ENCODE data around the gene GUCY2C.
"Not testable (repeated sequence)": the region's sequence is repeated elsewhere in the genome, so short reads cannot be mapped to it uniquely, and the experiment has no call there.

The GUCY2C gene

DNA sequence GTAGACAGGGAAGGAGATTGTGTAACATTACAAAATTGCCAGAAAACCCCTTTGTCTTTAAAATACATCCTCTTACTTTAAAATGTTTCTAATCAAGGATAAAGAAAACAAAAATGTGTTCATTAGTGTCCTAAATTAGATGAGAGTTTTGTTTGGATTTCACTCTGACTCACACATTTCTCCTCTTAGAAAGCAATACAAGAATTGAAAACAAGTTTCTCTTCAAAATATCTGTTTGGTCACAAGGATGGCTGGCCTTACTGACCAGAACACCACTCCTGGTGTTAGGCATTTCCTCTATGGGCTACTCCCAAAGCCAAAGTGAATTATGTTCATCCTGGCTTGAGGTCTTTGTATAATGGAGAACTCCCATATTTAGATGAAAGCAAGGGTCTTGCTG lies 6.4 kb downstream of the GUCY2C start:
- H3K4me3 ChIP-seq (ENCODE audit: low read depth in 1 of 2, low read length in 2 of 2), result no peak overlapping the region

DNA sequence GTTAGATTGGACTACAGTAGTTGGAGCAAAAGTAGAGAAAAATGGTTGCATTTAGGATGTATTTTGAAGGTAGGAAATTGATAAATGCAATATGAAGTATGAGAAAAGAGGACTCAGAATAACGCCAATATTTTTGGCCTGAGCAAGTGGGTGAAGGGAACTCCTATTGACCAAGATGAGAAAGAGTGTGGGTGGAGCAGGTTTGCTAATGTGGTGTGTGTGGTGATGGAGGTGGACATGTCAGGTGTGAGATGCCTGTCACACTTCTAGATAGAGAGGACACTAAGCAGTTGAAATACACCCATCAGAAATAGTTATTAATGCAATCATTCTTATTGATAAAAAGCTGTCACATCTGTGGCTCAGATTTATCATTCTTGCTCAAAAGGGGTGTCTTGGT lies 7.3 kb downstream of the GUCY2C start:
- Histone ChIP-seq H3K36me3 (ENCODE audit: control insufficient read depth in 1 of 2, insufficient read depth in 2 of 2, low read length in 2 of 2) (peaks cover 16 to 39% of the 10 kb centered on the region in 2 donors), H3K4me1 (ENCODE audit: control insufficient read depth in 1 of 2, insufficient read depth in 2 of 2, low read length in 2 of 2) (peaks cover 0 to 14% of the 10 kb centered on the region in 2 donors)

More for the DNA sequence above, 6.4 kb downstream of the GUCY2C start:
- Histone ChIP-seq H3K9ac (ENCODE audit: low read depth in 1 of 2, low read length in 2 of 2) (no peak overlapping the region), H3K36me3 (ENCODE audit: control insufficient read depth in 1 of 2, insufficient read depth in 2 of 2, low read length in 2 of 2) (peaks cover 16 to 35% of the 10 kb centered on the region in 2 donors), H3K27ac (ENCODE audit: low read depth, low read length) (no peak overlapping the region), H3K9me3 (ENCODE audit: control insufficient read depth in 1 of 2, low read length in 2 of 2) (no peaks in the 10 kb centered on the region), H3K4me1 (ENCODE audit: control insufficient read depth in 1 of 2, insufficient read depth in 2 of 2, low read length in 2 of 2) (peaks cover 0 to 14% of the 10 kb centered on the region in 2 donors), H3K27me3 (ENCODE audit: control insufficient read depth in 1 of 2, insufficient read depth in 2 of 2, low read length in 2 of 2) (no peaks in the 10 kb centered on the region)

DNA sequence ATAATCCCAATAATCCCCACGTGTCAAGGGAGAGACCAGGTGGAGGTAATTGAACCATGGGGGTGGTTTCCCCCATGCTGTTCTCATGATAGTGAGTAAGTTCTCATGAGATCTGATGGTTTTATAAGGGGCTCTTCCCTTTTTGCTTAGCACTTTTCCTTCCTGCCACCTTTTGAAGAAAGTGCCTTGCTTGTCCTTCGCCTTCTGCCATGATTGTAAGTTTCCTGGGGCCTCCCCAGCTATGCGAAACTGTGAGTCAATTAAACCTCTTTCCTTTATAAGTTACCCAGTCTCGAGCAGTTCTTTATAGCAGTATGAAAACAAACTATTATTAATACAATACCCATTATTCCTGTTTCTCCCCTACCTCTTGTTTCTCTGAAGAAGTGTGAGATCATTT lies 14.2 kb downstream of the GUCY2C start:
- not testable (repeated sequence) for H3K27me3 ChIP-seq (ENCODE audit: control insufficient read depth in 1 of 2, insufficient read depth in 2 of 2, low read length in 2 of 2)
- Histone ChIP-seq H3K36me3 (ENCODE audit: control insufficient read depth in 1 of 2, insufficient read depth in 2 of 2, low read length in 2 of 2) (peaks cover 8 to 44% of the 10 kb centered on the region in 2 donors), H3K4me1 (ENCODE audit: control insufficient read depth in 1 of 2, insufficient read depth in 2 of 2, low read length in 2 of 2) (peaks cover 10 to 37% of the 10 kb centered on the region in 2 donors)

More for the DNA sequence above, 7.3 kb downstream of the GUCY2C start:
- Histone ChIP-seq H3K9me3 (ENCODE audit: control insufficient read depth in 1 of 2, low read length in 2 of 2) (no peaks in the 10 kb centered on the region), H3K27ac (ENCODE audit: low read depth, low read length) (no peak overlapping the region), H3K27me3 (ENCODE audit: control insufficient read depth in 1 of 2, insufficient read depth in 2 of 2, low read length in 2 of 2) (no peaks in the 10 kb centered on the region), H3K4me3 (ENCODE audit: low read depth in 1 of 2, low read length in 2 of 2) (no peak overlapping the region), H3K9ac (ENCODE audit: low read depth in 1 of 2, low read length in 2 of 2) (no peak overlapping the region)

DNA sequence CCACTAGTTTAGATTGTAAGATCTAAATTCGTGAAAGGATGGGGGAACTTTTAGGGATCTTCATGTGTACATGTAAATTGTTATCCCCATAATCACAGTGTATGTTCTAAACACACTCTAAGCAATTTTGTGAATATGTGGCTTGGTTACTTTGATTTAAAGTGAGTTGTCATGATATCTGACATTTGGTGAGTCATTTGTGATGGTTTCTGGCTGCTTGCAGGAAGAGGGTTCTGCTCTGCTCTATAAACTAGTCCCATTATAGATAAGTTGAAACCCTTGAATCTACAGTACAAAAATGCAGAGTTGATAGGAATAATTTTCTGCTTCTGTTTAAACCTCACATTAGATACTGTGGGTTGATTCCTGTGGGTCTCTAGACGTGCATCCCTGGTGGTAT lies 14.8 kb downstream of the GUCY2C start:
- Histone ChIP-seq H3K9me3 (ENCODE audit: control insufficient read depth in 1 of 2, low read length in 2 of 2) (no peaks in the 10 kb centered on the region), H3K36me3 (ENCODE audit: control insufficient read depth in 1 of 2, insufficient read depth in 2 of 2, low read length in 2 of 2) (peaks cover 8 to 42% of the 10 kb centered on the region in 2 donors), H3K4me3 (ENCODE audit: low read depth in 1 of 2, low read length in 2 of 2) (no peak overlapping the region), H3K27me3 (ENCODE audit: control insufficient read depth in 1 of 2, insufficient read depth in 2 of 2, low read length in 2 of 2) (no peaks in the 10 kb centered on the region), H3K27ac (ENCODE audit: low read depth, low read length) (no peak overlapping the region), H3K9ac (ENCODE audit: low read depth in 1 of 2, low read length in 2 of 2) (no peak overlapping the region), H3K4me1 (ENCODE audit: control insufficient read depth in 1 of 2, insufficient read depth in 2 of 2, low read length in 2 of 2) (peaks cover 10 to 37% of the 10 kb centered on the region in 2 donors)

More for the DNA sequence above, 14.2 kb downstream of the GUCY2C start:
- H3K27ac ChIP-seq (ENCODE audit: low read depth, low read length); H3K4me3 ChIP-seq (ENCODE audit: low read depth in 1 of 2, low read length in 2 of 2); H3K9ac ChIP-seq (ENCODE audit: low read depth in 1 of 2, low read length in 2 of 2); H3K9me3 ChIP-seq (ENCODE audit: control insufficient read depth in 1 of 2, low read length in 2 of 2): not testable (repeated sequence)

DNA sequence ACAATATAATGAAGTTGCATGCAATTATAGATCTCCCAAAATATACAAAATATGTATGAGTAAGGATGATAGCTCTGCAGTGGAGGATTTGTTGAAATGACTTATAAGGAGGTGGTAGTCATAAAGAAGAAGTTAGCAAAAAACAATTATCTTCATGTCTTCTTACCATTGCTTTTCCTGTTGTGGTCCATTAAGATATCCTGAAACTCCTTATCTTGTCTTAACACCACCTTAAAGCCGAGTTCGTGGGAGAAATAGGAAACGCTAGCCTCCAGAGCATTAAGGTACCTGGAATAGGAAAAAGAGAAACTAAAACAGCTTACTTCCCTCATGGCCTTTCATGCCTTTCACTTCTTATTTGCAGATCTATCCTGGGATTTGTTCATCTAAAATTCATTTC lies 15.2 kb downstream of the GUCY2C start:
- Histone ChIP-seq H3K36me3 (ENCODE audit: control insufficient read depth in 1 of 2, insufficient read depth in 2 of 2, low read length in 2 of 2) (peaks cover 8 to 38% of the 10 kb centered on the region in 2 donors), H3K4me3 (ENCODE audit: low read depth in 1 of 2, low read length in 2 of 2) (no peak overlapping the region), H3K4me1 (ENCODE audit: control insufficient read depth in 1 of 2, insufficient read depth in 2 of 2, low read length in 2 of 2) (peaks cover 10 to 37% of the 10 kb centered on the region in 2 donors), H3K9me3 (ENCODE audit: control insufficient read depth in 1 of 2, low read length in 2 of 2) (no peaks in the 10 kb centered on the region), H3K27ac (ENCODE audit: low read depth, low read length) (no peak overlapping the region), H3K27me3 (ENCODE audit: control insufficient read depth in 1 of 2, insufficient read depth in 2 of 2, low read length in 2 of 2) (no peaks in the 10 kb centered on the region), H3K9ac (ENCODE audit: low read depth in 1 of 2, low read length in 2 of 2) (no peak overlapping the region)

DNA sequence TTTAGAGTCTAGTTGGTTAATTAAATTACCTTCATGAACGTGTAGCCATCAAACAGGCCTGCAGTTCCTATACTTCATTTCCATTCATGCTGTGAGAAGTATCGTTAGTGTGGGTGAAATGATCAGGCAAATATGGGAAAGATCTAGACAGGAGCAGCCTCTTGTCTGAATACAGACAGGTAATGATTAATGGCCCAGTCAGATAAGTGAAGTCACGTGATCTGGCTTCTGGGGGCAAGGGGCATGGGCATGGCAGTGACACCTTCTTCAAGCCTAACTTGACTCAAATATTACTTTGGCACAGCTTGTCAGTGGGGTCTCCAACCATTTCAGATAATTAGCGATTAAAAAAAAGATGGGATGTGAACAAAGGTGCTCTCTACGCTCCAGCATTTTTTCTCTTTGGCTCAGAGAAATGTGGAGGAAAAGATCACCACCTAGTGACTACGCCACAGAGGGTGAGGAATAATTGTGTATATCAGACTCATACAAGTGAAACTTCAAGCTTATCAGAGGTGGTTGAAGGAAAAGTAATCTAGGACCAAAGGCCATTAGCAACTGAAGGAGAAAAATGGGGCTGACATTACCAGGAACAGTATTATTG lies 17.8 kb downstream of the GUCY2C start:
- Histone ChIP-seq H3K4me3 (ENCODE audit: low read depth in 1 of 2, low read length in 2 of 2) (peak overlapping the region; percentile 11 to 49), H3K9ac (ENCODE audit: low read depth in 1 of 2, low read length in 2 of 2) (peak overlapping the region; percentile 9 to 36), H3K27me3 (ENCODE audit: control insufficient read depth in 1 of 2, insufficient read depth in 2 of 2, low read length in 2 of 2) (peaks cover 0 to 3% of the 10 kb centered on the region in 2 donors), H3K4me1 (ENCODE audit: control insufficient read depth in 1 of 2, insufficient read depth in 2 of 2, low read length in 2 of 2) (peaks cover 10 to 33% of the 10 kb centered on the region in 2 donors), H3K9me3 (ENCODE audit: control insufficient read depth in 1 of 2, low read length in 2 of 2) (no peaks in the 10 kb centered on the region), H3K36me3 (ENCODE audit: control insufficient read depth in 1 of 2, insufficient read depth in 2 of 2, low read length in 2 of 2) (peaks cover 12 to 33% of the 10 kb centered on the region in 2 donors), H3K27ac (ENCODE audit: low read depth, low read length) (no peak overlapping the region)

DNA sequence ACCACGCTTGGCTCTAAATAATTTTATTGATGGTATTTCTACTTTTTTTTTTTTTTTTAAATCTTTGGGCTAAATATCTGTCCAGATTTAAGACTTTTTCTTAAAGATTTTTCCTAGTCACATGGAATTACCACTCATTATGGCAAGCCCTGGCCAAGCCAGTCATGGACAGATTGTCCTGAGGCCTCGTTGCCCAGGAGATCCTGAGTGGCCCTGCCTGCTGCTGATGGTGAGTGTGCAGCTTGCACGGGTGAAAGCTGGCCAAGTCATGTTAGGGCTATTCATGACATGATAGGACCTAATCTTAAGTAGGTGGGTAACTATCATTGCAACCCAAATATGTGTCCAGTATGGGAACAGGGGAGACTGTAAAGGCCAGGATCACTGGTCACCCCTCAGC lies 27.8 kb downstream of the GUCY2C start:
- Histone ChIP-seq H3K9ac (ENCODE audit: low read depth in 1 of 2, low read length in 2 of 2) (no peak overlapping the region), H3K9me3 (ENCODE audit: control insufficient read depth in 1 of 2, low read length in 2 of 2) (no peaks in the 10 kb centered on the region), H3K27ac (ENCODE audit: low read depth, low read length) (no peak overlapping the region), H3K36me3 (ENCODE audit: control insufficient read depth in 1 of 2, insufficient read depth in 2 of 2, low read length in 2 of 2) (peaks cover 11 to 34% of the 10 kb centered on the region in 2 donors), H3K27me3 (ENCODE audit: control insufficient read depth in 1 of 2, insufficient read depth in 2 of 2, low read length in 2 of 2) (peaks cover 0 to under 1% of the 10 kb centered on the region in 2 donors), H3K4me1 (ENCODE audit: control insufficient read depth in 1 of 2, insufficient read depth in 2 of 2, low read length in 2 of 2) (peaks cover 0 to 5% of the 10 kb centered on the region in 2 donors), H3K4me3 (ENCODE audit: low read depth in 1 of 2, low read length in 2 of 2) (no peak overlapping the region)

DNA sequence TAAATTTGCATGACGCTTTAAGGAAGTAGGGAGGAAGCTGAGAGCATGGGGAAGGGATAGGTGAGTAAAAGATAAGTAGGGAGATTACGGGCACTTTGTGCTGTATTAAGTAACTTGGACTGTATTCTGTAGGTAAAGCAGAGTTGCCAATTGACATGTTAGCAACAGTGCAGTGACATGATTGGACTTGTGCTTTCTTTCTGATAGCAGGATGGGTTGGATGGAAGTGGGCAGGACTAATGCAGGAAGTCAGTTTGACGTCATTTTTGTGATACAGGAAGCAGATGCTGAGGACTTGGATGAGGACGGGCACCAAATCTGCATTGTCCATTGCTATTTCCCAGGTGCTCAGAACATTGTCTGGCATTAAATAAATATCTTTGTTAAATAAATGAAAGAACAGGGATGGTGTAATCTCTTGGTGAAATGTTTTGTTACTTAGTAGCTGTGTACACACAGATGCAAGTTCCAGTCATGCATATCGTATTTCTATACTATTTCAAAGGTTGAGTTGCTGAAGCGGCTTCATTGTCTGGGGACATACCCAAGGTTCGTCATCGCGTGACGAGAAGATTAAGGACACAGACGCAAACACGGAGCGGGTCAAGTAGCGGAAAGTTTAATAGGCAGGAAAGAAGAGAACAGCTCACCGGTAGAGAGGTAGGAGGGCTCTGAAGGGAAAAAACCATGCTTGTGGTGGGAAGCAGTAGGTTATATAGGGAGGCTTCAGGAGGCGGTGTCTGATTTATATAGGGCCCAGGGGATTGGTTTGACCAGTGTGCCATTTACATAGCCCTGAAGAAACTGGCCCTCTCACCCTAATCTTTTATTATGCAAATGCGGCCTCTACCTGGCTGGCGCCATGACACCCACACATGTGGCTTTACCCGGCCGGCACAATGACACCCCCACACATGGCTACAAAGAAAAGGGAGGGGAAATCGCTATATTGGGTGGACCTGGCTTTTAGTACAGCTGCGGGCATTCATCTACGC lies 30.7 kb downstream of the GUCY2C start:
- Histone ChIP-seq H3K4me3 (ENCODE audit: low read depth in 1 of 2, low read length in 2 of 2) (no peak overlapping the region), H3K27me3 (ENCODE audit: control insufficient read depth in 1 of 2, insufficient read depth in 2 of 2, low read length in 2 of 2) (no peaks in the 10 kb centered on the region), H3K9ac (ENCODE audit: low read depth in 1 of 2, low read length in 2 of 2) (no peak overlapping the region), H3K27ac (ENCODE audit: low read depth, low read length) (no peak overlapping the region), H3K4me1 (ENCODE audit: control insufficient read depth in 1 of 2, insufficient read depth in 2 of 2, low read length in 2 of 2) (peaks cover 0 to 5% of the 10 kb centered on the region in 2 donors), H3K9me3 (ENCODE audit: control insufficient read depth in 1 of 2, low read length in 2 of 2) (no peaks in the 10 kb centered on the region), H3K36me3 (ENCODE audit: control insufficient read depth in 1 of 2, insufficient read depth in 2 of 2, low read length in 2 of 2) (peaks cover 8 to 29% of the 10 kb centered on the region in 2 donors)

DNA sequence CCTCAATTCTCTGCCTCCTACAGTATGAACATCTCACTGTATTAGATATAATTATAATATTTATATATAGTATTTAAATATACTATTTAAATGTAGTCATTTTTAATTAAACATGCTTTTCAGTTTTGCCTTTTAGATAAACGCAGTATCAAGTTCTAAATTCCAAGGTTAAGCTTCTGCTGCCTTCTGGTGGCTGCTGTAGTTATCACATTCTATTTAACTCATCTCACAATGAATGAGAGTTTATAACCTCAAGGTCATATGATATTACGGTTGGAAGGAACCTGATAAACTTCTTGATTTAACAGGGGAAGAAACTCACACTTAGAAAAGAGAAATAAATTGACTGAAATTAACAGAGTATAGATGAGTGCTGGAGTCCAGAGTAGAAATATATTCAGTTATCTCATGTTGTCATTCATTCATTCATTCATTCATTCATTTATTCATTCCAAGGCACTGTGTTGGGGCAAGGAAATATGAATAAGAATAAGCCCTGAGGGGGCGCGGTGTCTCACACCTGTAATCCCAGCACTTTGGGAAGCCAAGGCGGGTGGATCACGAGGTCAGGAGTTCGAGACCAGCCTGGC lies 31.9 kb downstream of the GUCY2C start:
- Histone ChIP-seq H3K27ac (ENCODE audit: low read depth, low read length) (no peak overlapping the region), H3K4me1 (ENCODE audit: control insufficient read depth in 1 of 2, insufficient read depth in 2 of 2, low read length in 2 of 2) (peaks cover 0 to 5% of the 10 kb centered on the region in 2 donors), H3K27me3 (ENCODE audit: control insufficient read depth in 1 of 2, insufficient read depth in 2 of 2, low read length in 2 of 2) (no peaks in the 10 kb centered on the region), H3K4me3 (ENCODE audit: low read depth in 1 of 2, low read length in 2 of 2) (no peak overlapping the region), H3K9ac (ENCODE audit: low read depth in 1 of 2, low read length in 2 of 2) (no peak overlapping the region), H3K36me3 (ENCODE audit: control insufficient read depth in 1 of 2, insufficient read depth in 2 of 2, low read length in 2 of 2) (peaks cover 12 to 40% of the 10 kb centered on the region in 2 donors), H3K9me3 (ENCODE audit: control insufficient read depth in 1 of 2, low read length in 2 of 2) (no peaks in the 10 kb centered on the region)

DNA sequence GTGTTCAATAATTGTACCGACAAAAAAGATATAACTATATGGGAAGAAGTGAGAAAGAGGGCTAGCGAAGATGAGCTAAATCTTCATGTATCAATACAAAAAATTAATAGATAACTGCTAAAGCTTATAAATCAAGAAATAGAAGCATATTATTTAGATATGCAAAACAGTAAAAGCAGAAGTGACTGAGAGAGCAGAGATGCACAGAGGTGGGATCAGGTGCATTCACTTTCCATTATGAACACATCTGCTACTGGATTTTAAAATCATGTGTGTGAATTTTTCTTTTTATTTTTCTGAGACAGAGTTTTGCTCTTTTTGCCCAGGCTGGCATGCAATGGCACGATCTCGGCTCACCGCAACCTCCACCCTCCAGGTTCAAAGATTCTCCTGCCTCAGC lies 33.4 kb downstream of the GUCY2C start:
- Histone ChIP-seq H3K27ac (ENCODE audit: low read depth, low read length) (no peak overlapping the region), H3K4me1 (ENCODE audit: control insufficient read depth in 1 of 2, insufficient read depth in 2 of 2, low read length in 2 of 2) (peaks cover 0 to 5% of the 10 kb centered on the region in 2 donors), H3K4me3 (ENCODE audit: low read depth in 1 of 2, low read length in 2 of 2) (no peak overlapping the region), H3K27me3 (ENCODE audit: control insufficient read depth in 1 of 2, insufficient read depth in 2 of 2, low read length in 2 of 2) (no peaks in the 10 kb centered on the region), H3K9me3 (ENCODE audit: control insufficient read depth in 1 of 2, low read length in 2 of 2) (no peaks in the 10 kb centered on the region), H3K9ac (ENCODE audit: low read depth in 1 of 2, low read length in 2 of 2) (no peak overlapping the region), H3K36me3 (ENCODE audit: control insufficient read depth in 1 of 2, insufficient read depth in 2 of 2, low read length in 2 of 2) (peaks cover 9 to 47% of the 10 kb centered on the region in 2 donors)
